HG02943 (cell line): Measurements from ENCODE around the gene CCL18.
"Not testable (repeated sequence)": the region's sequence is repeated elsewhere in the genome, so short reads cannot be mapped to it uniquely, and the experiment has no call there.

ENCODE experiments used
- ATAC-seq: cut with Tn5 transposase; IDR thresholded peaks from one replicate; pipeline ENCODE4 v1.9.1; 2021; ENCODE audit warnings: mild to moderate bottlenecking, low read depth, moderate library complexity; ENCODE audit not compliant: unreplicated experiment

Gene CCL18

DNA sequence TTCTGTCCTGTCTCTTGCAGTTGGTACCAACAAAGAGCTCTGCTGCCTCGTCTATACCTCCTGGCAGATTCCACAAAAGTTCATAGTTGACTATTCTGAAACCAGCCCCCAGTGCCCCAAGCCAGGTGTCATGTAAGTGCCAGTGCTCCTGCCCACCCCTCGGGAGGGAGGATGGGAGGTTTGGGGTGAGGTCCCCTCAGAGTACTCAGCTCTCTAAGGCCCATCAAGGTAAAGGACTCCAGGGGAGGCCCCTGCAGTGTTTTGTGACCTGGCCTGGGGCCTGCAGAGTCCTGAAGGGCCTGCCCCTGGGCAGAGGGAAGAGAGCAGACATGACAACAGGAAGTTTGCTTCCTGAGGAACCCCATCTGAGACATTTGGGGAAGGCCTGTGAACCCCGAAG is 6.4 kb downstream of the CCL18 start:
- ATAC-seq, result no peak

DNA sequence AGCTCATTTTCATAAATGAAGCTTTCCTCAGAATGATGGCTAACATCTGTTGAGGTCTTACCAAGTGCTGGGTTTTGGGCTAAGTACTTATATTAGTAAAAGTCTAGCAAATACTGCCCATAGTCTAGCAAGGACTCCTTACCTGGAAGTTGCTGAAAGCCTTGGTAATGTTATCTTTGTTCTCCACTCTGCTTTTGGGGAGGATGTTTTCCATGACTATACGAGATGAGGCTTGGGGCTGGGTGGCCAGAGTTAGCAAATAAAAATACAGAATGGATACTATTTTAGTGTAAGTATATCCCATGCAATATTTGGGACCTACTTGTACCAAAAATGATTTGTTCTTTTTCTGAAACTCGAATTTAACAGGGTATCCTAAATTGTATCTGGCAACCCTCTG is 7.7 kb downstream of the CCL18 start:
- ATAC-seq, result no peak

DNA sequence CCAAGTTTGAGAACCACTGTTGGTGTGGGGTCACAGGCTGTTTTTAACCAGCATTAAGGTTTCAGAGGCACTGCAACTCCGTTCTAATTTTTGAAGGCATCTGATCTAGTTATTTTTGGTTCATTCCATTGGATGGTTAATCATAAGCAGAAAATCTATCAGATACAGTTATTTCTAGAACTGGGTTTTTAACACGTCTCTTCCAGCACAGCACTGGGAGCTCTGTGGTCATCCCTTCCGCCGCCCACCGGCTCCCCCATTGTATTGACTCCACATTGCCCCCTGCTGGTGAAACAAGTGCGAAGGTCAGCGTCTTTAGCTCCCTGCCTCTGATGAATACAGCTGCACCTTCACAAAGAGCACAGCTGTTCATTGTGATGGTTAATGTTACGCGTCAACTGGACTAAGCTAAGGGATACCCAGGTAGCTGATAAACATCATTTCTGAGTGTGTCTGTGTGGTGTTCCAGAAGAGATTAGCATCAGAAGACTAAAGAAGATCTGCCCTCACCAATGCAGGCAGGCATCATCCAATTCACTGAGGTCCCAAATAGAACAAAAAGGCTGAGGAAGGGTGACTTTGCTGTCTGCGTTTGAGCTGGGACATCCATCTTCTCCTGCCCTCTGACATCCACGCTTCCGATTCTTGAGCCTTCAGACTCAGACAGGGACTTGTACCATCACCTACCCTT is 8.5 kb downstream of the CCL18 start:
- ATAC-seq, result no peak

DNA sequence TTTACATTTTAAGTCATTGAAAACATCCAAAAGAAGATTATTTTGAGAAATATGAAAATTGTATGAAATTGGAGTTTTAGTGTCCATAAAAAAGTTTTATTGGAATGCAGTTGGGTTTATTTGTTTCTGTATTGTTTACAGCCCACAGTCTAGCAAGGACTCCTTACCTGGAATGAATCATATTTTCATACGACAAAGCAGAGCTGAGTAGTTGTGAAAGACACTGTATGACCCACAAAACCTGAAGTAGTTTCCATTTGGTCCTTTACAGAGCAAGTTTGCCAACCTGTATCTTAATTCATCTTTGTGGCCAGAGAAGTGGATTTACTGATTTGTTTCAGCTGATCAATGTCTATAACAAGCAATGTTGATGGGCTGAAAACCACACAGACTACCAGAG is 10.3 kb downstream of the CCL18 start:
- no peak for ATAC-seq

DNA sequence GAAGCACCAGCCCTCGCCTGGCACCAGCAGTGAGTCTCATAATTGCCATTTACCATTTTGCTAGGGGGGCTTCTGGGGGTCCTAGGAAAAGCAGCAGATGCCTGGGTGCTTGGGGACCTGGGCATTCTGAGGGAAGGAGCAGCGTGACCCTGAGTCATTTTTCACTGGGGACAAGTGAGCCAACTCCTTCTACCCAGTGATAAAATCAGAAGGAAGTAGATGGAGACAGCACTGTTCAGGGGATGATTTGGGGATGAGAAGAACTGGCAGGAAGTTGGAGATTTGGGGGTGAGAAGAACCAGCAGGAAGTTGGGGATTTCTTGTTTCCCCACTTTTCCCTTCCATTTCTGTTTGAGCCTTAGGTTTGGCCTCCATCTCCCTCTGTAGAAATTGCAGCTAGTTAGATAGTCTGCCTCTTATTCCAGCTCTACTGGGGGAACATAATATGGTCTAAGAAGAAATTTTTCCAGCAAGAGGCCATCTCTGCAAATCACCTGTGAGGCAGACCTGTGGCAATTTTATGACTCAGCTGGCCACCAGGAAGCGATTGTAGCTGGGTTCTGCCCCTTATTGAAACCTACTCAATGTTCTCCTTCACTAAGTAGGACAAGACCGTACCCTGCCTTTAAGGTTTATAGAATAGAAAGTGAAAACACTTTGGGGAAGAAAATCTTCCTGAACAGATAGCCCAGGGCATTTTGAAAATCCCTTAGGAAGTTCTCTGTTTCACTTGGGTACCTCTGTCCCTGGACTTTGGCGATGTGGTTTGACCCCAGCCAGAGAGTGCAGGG is 17.8 kb downstream of the CCL18 start:
- not testable (repeated sequence) for ATAC-seq

DNA sequence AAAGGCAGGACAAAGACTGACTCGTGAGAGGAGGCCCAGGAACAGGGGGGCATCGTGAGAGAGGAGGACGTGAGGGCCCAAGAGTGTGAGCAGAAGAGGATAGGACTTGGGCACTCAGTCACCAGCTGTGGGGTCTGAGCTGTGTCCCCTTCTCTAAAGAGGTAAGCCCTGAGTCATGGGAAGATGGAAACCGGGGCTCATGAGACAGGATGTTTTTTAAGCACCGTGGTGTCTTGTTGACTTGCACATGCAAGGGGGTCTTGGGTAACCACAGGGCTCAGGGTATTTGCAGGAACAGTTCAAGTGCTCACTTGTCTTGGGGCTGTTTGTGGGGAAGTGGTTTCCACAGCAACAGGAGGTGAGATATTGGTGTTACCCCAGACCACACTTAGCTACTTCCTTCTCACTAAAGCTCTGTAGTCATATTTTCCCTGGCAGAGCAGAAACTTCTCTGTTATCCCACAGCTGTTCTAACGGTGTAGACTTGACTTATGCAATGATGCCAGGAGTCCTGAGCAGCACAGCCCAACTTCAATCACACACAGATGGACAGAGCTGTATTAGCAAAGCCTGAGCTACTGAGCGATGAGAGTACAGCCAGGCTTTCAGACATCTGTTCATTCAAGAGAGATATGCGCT is 18.5 kb downstream of the CCL18 start:
- not testable (repeated sequence) for ATAC-seq

DNA sequence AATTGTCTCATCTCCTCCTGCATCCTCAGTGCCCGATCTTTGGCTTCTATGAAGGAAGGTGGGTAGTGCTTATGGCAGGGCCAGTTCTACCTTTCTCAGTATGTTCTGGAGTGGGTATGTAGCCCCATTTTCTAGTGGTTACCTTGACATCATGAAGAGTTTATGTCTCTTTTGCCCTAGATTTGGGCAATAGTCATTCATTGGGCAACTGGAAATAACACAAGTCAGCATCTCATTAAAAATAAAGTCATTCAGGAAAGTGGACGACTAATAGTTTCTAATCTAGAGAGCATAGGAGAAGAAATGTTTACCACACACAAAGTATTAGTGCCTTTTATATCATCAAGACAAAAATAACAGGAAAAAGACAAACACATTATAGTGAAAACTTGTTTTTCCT is 19.6 kb downstream of the CCL18 start:
- ATAC-seq, result not testable (repeated sequence)

DNA sequence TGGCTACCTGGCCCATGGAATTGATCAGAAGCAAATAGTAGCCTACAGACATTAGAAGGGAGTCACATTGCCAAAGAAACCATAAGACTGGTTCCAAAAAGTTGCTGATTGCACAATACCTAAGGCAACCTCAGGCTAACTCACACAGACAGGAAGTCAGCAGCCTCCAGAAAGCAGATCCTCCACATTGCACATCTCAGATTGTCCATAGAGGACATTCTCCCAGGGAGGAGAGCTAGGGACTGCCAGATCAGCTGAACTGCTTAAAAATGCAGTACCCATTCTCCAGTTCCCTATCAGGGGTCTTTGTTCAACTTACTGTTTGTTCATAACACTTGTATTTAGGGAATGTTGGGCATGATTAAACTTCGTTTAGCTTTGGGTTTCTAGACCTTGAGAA is 21.7 kb downstream of the CCL18 start:
- ATAC-seq, result no peak

DNA sequence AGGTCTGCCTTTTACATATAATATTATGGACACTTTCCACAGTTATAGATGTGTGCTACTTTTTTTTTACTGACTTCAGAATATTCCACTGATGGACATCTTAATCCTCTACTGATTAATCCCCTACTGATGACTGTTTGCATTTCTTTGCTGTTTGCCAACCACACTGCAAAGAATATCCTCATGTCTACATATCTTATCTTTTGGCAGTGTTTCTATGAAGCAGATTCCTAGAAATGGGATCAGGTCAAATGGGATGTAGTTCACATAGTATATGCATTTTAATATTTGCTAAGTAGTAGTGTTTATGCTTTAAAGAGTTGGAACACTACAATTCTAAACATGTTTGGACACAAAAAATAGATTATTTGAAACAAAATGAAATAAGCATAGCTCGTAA is 22.7 kb downstream of the CCL18 start:
- ATAC-seq, result no peak

DNA sequence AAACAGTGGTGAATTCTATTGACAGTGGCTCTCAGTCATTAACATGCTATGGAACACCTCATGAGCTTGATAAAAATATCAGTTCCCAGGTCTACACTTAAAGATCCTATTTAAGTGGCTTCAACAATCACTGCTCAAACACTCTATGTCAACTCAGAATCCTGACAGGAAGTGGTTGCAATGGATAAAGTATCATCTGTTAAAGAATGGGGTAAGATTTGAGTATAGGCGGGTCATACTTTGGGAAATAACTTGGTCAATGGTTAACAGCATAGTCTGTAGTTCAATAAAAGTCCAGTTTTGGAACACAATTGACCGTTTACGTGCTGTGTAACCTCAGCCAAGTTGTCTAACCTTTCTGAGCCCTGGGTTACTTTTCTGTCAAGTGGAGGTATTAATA is 23.4 kb downstream of the CCL18 start:
- not testable (repeated sequence) for ATAC-seq

DNA sequence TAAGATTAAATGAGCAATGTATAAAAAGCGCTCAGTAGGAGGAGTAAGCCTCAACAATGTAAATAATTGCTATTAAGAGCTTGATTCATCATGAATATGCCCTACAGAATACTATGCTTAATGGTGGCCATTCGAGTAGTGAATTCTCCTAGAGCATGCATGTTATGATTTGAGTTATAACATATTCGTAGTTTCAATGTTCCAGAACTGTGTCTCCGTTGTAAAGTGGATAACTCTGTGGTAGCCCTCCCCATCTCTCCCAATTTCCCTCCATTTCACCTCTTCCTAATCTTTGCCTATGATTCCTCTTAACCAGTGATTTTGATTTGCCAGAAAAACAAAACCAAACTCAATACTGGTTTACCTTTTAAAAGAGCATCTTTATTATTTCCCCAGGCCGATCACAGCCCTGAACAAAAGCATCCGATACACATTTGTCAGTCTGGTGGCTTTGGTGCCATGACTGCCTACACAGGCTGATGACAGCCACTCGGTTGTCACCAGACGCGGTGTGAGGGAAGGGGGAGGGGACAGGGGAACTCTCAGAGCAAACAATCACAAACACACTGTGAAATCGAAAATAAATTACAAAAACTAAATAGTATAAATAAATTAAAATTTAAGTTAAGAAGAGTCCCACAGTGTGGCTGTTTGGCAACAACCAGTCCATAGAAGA is 24.0 kb downstream of the CCL18 start:
- not testable (repeated sequence) for ATAC-seq

DNA sequence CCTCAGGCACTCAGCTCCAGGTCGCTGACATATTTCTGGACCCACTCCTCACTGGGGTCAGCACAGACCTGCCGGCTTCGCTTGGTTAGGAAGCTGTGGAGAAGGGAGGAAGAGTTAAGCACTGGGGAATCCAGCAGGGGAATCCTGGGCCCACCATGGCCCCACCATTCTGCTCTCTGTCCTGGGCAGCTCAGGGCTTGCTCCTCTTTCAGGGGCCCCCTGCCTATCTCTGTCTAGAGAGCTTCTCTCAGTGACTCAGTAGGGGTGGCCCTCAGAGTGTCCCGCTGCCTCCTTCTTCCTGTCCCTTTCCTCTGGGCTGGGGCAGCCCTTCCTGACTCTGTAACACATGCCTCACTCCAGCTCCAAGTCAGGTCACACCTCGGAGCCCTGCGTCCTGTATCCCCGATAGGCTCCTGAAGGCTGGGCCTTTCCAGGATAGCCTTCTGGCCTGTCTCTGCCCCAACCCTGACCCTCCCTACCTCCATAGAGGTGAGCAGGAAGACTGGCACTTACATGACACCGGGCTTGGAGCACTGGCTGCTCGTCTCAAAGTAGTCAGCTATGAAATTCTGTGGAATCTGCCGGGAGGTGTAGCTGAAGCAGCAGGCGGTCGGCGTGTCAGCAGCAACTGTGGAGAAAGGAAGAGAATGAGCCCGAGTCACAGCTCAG is 24.7 kb downstream of the CCL18 start:
- no peak for ATAC-seq

DNA sequence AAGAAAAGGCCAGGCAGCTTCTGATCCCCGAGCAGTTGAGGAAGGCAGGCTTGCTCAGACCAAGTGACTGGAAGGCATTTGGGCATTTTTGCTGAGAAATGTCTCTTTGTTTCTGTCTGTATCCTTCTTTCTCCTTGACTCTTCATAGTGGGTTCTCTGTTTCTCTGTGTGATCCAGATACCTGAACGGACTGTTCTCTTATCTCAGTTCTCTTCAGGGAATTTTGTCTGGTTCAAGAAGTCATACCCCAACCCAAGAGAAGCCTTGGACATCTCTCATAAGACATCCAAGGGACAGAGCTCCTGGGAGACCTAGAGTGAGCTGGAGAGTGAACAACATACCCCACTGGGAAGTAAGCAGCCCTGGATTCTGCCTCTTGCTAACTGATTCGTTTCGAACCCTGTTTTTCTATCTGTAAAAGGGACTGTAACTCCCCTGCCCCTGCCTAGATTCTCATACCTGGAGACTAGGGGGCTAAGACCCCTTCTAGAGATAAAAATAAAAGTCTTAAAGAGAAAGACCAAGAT is 25.3 kb downstream of the CCL18 start:
- peak; percentile 3 for ATAC-seq

DNA sequence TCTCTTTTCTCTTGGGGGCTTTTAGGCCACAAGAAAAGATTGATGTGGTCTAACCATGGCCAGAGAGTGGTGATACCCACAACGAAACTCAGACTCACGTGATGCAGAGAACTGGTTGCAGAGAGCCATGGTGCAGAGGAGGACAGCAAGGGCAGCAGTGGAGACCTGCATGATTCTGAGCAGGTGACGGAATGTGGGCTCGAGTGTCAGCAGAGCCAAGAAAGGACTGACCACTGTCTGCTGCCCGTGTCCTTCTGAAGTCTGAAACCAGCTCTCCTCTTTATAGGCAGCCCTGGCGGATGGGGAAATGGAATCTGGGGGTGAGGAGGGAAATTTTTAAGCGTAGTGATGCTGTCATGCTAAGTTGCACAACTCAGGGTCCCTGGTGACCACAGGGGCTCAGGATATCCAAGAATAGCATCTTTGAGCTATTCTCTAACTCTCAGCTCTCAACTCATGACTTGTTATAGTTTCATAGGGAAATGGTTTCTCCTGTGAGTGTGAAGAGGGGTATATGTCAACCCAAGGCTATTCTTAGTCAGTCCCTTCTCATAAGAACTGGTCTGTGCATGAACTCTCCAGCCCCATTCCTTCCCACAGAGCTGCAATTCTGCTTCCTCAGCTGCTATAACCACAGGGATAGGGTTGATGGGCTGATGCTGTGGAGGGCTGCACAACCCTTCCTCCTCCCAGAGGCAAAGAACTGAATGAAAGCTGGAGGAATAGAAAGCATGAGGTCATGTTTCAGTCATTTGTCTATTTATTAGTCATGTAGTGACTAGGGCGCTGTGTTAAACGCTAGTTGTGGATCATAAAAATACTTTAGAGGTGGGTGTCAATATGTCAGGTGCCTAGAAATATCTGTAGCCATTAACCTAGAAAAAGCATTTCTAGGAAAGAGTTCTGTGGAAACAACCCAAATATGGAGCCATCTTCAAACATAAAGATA is 26.1 kb downstream of the CCL18 start, which contains the start of gene CCL3:
CCL3 (minus strand) TSS at position 256 of the 949 bp plus-strand sequence; CDS start at position 171, 85 bp downstream.
- peak; percentile 61 for ATAC-seq

DNA sequence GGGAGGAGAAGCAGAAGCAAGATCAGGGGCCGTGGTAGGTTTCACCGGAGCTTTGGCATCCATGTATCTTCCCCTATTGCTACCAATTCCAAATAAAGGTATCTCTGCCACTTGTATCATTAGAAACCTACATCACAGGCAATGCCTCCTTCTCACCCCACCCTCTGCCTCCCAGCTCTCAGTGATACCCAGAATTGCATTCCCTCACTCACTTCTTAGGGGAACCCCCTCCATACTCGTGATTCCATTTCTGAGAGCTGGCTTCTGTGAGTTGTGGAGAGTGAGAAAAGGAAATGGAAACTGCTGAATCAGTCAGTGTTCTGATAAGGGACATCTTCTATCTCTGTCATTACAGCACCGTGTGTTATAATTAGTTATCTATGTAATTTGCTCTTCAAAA is 28.2 kb downstream of the CCL18 start:
- no peak for ATAC-seq

DNA sequence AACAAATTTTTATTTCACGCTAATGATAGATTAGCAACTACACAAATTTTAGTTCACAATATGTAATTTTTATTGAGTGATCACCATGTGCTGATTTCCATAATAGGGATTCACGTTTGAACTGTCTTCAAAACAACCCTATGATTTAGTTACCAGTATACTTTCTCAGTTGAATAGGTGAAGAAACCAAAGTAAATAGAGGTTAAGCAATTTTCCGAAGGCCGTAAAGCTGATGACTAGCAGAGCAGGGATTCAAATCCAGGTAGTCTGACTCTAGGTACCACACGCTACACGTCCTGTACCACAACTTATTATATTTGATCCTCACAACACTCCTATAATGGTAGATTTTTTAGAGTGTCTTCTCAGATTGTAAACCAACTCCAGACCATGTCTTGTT is 28.6 kb downstream of the CCL18 start:
- ATAC-seq, result not testable (repeated sequence)

DNA sequence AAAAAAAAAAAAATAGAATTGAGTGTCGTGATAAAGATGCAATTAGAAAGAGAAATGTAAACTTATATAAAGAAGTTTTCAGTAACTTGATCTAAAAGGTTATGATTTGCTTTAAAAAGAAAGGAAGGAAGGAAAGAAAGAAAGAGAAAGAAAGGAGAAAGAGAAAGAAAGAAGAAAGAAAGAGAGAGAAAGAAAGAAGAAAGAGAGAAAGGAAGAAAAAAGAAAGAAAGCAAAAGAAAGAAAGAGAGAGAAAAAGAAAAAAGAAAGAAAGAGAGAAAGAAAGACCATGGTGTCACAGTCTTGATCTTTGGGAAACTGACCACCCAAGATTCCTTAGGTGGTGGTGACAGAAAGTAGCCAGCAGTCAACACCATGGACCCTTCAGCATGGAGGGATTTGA is 30.2 kb downstream of the CCL18 start:
- no peak for ATAC-seq

DNA sequence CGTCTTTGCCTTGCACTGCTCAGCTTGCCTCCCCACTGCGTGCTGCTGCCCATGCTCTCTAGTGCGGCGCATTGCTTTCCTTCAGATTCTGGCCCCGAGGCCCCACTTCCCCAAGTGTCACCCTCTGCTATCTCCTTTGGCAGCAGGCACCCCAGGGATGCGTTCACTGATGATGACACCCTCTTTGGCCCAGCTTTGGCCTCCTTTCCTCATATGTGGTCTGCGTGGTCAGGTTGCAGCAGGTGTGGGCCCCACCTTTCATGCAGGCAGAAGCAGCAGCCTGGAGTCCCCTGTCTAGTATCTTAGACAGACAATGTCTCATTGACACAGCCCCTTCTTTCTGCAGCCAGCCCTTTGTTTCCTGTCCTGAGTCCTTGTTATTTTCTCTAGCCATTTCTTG is 30.7 kb downstream of the CCL18 start:
- no peak for ATAC-seq

DNA sequence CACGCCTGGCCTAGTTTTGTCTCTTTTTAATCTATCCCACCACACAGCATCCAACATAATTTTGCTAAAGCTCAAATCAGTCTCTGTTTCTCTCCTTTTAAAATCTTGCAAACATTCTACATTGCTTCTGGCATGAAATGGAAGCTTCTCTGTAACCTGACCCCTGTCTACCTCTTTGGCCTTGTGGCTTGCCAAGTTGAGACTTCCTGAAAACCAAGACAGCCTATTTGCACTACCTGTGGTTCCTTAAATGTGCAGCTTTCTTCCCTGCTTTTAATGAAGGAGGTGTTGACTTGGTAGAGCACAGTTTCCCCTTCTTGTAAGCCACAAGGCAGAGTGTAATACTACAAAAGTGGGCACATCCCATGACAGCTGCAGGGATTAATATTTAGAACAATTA is 31.9 kb downstream of the CCL18 start:
- no peak for ATAC-seq
